Activated CD8-positive, alpha-beta memory T cell treated with anti-CD3 and anti-CD28 coated beads, Interleukin-2, amount 50 U/mL, for 1 hour (primary cell): ENCODE results near the gene PDZD7.

Experiments used
- DNase-seq: peaks from one replicate; pipeline ENCODE4 v3.0.0-alpha.2; 2020; ENCODE audit errors: extremely low read depth

The PDZD7 gene

DNA sequence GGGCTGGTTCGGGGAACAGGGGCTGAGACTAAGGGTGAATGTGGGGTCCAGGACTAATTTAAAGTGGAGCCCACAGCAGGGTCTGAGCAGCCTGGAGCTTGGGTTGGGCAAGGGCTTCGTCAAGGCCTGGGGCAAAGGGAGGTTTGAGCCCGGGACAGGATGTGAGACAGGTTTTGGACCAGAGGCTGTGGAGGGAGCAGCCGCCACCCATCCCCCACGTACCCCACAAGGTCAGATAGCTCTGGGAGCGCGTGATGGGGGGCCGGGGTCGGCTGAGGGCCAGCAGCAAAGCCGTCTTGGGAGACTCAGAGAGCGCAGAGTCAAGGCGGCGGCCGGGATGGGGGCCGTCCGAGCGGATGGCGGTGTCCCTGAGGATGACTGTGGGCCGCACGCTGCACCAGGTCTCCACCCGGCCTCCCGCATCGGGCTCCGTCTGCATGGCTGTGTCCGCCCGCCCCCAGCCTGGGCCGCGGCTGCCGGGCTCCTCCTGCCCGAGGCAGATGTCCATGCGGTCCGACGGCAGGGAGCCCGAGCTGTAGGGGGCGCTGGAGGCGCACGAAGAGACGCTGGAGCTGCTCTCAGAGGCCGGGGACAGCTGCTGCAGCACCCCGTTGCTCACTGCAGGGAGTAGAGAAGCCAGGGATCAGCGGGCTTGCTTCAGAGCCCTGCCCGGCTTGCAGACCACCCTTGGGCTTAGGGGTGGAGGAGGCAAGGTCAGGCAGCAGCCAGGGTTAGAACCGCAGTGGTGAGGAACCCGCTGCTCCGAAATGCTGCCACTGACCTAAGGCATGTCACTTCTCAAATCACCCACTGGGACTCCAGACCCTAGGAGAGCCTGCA, 12.1 kb downstream of the PDZD7 start:
- peak; percentile 36 for DNase-seq

DNA sequence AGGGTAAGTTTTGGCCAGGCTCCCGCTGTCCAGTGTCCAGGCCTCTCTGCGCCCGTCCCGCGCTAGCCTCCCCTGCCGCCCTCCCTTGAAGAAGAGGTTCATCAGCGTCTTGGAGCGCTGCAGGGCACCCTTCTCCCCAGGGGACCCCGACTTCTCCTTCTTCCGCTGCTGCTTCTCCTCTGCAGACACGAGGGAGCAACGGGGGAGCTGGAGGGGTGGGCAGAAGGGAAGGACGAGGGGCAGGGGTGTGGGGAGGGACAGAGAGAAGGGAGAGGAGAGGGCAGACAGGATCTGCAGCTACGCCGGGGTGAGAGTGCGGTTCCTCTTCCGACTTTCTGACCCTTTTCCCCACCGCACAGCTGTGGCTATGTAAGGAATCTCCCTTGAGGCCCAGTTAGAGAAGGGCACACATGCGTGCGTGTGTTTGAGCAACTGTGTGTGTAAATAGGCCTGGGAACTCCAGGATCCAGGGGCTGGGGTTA, 12.8 kb downstream of the PDZD7 start:
- no peak for DNase-seq

DNA sequence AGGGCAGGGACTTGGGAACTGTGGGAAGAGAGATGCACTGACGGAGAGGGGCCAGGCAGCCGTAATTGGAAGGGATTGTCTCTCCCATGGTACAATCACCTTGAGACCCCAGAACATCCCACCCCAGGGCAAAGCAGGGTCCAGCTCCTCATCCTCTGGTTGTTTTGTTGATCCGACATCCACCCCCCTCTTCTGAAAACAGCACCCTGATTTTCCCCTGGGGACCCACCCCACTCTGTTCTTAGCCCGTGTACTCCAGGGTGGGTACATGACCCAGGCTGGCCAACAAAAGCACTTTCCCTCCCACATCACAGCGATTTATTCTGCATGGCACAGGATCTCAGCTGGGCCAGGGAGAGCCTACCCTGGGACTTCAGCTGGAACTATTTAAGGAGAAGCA, 14.1 kb downstream of the PDZD7 start:
- no peak for DNase-seq

DNA sequence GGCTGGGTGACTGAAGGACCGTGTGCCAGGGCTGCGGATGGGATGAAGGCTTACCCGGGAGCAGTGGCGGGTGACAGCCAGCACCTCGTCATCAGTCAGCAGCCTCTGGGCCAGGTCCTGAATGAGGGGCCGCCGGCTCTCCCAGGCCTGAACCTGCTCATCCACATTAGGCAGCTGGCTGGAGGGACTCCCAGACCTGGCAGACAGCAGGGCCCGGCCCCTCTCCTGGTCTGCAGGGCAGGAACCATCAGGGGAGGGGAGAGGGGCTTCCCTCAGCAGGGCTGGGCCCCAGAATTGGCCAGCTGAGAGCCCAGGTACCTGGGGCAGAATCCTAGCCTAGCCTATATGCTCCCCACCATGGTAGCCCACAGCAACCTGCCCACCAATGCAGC, 15.4 kb downstream of the PDZD7 start:
- no peak for DNase-seq

DNA sequence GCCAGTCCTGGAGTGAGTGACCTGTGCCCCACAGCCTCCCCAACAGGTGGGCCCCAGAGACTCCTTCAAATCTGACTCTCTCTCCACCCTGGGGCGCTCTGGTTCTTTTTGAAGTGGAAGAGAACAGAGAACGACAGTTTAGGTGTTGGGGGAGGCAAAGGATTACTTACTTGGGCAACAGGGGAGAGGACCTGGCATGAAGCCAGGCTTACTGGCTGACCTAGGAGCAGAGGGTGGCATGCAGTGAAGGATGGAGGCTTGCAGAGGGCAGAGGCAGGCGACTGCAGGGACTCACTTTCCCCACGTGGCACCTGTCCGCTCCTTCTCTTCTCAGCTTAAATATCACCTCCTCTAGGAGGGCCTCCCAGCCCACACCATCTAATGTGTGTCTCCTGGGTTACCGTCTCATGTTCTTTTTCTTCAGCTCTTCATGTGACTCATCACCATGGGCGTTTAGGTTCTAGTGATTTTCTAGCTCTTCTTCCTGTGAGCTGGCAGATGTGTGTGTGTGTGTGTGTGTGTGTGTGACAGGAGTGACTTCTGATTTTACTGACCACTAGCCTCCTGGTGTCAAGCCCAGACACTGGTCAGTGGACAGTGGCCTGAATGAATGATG, 15.9 kb downstream of the PDZD7 start:
- no peak for DNase-seq

DNA sequence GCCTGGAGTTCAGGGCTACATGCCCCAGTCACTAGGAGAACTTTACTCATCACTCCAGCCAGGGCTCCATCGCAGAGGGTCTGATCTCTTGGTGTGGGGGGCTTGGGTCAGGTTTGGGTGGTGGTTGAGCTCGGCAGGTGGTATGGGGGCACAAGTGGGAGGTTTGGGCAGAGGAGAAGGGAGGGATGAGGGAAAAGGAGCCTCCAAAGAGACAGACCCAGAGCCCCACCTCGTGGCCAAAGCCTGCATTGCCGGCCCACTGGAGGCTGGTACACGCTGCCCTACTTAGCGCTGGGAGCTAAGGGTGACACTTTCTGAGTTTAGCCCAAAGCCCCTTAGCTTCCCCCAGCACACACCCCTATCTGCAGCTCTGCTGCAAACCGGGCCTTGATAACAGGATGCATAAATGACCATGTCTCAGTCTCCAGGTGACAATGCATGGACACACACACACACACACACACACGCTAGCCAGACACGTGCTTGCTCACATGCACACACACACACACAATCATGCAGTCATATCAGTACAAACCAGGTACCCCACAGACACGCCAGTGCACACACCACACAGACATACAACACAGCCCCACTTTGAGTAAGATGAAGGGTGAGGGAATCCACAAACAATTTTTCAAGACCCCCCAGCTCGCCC, 16.6 kb downstream of the PDZD7 start:
- no peak for DNase-seq

DNA sequence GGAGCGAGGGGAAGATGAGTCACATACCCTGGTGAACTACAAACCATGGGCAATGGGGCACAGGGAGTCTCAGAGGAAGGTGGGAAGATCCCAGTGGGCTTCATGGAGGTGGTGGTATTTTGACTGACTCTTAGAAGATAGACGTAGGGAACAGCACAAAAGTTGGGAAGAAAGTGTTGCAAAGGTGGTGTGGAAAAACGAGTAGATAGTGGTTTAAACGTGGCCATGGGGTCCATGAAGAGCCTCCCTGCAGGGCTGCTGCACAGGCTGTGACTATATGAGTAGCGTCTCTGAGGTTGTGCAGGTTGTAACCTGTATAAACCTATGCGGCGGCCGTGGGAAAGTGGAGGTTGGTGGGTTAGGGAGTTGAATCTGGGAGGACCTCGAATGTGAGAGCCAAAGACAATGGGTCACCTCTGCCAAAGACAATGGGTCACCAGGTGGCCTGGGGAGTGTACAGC, 17.5 kb downstream of the PDZD7 start:
- DNase-seq = no peak

DNA sequence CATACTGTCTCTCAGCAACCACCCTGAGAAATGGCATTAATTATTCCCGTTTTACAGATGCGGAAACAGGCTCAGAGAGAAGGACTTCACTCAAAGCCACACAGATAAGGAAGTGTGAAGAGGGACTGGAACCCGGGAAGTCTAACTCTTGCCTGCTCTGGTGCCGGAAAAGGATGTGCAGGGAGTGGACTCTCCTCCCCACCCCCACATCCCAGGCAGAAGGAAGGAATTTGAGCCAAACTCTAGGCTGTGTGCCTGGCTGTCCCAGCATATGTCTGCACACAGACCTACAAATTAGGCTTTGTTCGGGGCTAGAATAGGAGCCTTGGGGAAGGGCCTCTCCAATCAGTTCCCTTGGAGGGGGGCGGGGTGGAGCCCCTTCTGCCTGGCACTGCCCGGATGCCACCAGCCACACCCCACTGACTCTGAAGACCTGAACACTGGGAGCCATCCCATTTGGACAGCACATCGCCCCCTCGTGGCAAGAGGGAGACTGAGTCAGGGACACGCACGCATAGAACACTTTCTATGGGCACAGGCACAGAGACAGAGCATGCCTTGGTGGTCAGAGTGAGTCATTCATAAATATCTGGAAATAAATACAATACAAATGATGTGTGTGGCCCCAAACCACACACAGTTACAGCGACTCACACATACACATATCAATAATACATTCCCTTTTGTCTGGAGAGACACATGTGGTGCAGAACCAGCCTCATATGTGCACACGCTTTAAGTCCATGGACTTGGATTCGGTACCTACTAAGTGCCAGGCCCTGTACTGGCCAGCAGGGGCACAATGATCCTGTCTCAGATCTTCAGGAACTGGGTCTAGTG, 18.2 kb downstream of the PDZD7 start:
- peak; percentile 53 for DNase-seq

DNA sequence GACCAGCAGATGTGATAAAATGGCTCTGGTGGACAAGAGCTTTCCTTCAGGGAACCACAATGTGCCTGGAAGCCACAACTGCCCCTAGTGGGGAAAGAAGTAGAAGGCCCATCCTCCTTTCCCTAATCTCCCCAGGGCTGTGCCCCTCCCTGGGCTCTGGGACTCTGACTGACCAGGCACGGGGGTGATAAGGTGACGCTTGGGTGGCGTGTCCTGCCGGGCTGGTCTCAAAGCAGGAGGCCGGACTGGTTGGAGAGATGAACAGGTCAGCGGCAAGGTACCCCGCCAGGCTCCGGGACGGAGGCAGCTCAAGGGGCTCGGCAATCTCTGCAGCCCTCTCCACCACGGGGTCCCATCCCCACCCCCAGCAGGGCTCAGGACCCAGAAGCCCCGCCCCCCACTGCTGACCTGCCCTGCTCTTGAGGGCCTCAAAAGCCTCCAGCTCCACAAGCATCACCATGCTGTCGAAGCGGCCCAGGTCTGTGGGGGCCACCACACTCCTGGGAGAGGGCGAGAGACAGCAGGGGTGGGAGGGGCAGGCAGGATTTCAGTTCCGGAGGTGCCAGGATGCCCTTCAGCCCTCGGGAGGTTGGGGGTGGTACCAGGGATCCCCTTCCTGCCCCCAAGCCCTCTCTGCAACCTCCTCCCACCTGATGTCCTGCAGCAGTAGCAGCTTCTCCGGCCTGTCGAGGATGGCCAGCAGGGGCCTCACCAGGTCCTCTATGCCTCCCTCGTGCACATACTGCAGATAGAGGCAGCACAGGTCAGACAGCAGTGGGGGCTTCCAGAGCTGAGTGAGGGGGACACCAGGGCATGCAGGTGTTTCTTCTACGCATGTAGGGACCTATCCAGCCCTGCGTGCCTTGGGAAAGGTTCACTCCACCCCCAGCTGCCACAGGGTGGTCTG, 19.2 kb downstream of the PDZD7 start:
- no peak for DNase-seq

DNA sequence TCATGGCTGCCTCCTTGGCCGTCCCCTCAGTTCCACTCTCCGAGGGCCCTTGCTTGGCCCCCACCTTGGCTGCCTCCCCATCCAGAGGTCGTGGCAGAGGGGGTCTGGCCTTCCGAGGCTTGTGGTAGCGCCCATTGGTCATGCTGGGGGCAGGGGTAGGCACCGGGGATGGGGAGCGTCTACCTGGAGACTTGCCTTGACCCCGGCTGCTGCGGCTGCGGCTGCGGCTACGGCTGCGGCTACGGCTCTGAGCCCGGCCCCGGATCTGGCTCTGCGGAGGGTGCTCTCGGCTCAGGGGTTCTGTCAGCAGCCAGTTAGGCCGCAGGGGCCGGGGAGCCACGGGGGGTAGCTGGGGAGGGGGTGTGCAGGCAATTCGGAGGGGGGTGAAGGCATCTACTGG, 20.6 kb downstream of the PDZD7 start:
- DNase-seq = no peak

DNA sequence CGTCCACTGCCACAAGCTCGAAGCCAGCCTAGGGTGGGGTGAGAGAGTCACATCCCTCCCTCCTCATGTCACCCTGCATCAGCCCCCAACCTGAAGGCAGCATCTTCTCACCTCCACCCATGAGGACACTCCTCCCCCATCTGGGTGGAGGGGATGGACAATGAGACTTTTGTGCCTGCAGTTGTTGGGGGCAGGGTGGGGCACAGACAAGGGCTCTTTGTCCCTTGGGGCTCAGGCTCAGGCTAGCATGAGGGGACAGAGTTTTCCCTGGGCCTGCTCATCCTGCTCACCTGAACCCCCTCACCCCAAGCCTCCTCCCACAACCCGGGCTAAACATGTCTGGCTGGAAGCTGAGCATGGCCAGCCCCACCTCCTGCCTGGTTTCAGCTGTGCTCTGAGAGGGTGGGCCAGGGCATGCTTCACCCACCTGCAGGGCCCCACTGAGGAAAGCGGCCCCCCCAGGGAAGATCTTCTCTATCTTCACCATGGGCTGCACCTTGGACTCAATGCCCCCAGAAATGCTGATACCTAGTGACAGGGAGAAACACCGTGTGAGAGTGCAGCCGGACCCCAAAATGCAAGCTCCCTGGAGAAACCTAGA, 22.0 kb downstream of the PDZD7 start:
- DNase-seq = no peak

DNA sequence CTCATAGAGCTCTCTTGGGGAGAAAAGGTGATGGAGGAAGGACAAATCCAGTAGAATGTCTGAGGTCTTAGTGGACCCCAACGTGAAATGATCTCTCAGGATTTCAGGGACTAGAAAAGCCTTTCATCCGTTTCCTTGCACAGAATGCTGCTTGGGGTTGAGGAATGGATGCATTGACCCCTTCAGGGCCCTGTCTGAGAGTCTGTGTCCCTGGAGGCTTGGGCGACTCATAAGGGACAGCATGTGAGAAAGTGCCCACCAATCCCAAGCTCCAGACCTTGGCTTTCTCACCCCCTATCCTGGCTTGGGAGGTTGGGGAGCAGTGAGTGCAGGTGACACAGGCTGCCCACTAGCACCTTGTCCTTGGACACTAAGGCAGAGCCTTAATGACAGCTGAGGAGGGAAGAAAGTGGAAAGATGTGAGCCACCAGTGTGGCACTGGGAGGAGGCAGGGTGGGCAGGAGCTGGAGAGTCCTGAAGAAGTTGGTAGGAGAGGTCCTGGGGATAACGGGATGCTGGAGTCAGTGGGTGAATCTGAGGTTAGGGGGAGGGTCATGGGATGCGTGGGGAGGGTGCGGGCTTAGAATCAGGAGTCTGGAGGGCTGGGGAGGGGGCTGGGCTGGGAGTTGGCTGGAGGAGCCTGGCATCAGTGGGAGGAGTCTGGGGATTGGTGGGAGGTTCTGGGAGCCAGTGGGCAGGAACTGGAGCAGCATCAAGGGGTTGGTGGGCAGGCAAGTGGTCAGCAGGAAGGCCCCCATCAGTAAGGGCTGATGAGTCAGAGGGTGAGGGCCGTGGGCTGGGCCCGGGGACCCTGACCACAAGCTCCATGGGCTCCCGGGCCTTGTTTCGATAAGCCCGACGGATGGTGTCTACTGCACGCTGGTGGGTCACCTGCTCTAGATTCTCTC, 22.8 kb downstream of the PDZD7 start:
- DNase-seq = no peak

DNA sequence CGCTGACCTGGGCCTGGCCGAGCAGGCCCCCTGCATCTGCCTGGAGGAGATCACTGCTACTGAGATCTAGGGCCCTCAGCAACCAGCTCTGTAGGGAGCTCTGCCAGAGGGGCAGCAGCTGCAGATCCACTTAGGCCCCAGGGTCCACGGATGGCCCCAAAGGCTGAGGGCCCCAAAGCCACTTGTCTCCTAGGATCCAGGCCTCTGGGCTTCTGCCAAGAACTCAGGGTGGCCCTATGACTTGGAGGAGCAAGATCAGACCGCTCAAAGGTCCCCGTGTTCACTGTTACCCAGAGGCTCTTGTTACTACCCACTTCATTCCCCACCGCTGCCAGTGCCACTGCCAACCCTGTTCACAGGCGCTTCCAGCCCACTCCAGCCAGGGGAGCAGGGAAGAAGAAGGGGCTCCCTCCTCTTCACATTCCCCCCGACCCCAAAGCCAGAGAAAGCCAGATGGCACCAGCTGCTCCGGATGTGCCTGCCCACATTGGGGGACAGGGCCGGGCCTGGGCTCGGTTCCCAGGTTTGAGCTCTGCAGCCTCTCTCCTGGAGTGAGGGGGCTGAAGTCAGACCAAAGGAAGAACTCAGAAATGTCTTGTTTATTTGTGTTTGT, 23.7 kb downstream of the PDZD7 start:
- no peak for DNase-seq

DNA sequence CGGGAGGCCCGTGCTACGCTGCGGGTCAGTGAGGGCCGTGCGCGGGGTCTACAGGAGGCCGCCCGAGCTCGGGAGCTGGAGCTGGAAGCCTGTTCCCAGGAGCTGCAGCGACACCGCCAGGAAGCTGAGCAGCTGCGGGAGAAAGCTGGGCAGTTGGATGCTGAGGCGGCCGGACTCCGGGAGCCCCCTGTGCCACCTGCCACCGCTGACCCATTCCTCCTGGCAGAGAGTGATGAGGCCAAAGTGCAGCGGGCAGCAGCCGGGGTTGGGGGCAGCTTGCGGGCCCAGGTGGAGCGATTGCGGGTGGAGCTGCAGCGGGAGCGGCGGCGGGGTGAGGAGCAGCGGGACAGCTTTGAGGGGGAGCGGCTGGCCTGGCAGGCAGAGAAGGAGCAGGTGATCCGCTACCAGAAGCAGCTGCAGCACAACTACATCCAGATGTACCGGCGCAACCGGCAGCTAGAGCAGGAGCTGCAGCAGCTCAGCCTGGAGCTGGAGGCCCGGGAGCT, 24.3 kb downstream of the PDZD7 start:
- DNase-seq = no peak

DNA sequence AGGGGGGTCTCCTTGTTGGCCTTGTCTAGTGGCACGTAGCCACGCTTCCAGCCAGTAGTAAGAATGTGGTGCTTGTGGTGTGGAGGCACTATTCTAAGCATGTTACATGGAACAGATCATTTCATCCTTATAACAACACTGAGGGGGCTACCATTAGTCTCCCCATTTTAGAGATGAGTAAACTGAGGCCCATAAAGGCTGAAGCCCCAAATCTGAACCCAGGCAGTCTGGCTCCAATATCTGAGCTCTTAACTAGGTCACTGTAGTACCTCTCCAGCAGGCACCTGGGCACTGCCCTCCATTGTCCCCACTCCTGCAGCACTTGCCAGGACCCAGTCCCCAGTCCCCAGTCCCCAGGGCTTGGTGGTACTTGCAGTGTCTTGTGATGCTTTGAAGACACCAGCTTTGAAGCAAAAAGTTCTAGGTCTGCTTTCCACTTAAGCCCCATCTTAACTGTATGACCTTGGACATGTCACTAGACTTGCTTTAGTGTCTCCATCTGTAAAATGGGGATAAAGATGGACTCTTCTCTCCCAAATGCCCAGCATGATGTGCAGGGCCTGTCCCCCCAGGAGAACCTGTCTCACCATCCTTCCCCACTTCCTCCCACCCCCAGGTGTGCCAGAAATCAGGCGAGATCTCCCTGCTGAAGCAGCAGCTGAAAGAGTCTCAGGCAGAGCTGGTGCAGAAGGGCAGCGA, 24.9 kb downstream of the PDZD7 start:
- no peak for DNase-seq

DNA sequence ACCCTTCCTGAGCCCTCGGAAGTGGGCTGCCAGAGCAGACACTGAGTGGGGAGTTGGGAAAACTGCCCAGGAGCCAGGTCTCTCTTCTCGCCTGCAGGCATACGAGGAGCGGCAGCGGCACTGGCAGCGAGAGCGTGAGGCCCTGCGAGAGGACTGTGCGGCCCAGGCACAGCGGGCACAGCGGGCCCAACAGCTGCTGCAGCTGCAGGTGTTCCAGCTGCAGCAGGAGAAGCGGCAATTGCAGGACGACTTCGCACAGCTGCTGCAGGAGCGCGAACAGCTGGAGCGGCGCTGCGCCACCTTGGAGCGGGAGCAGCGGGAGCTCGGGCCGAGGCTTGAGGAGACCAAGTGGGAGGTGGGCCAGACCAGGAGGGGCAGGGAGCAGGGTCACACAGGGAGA, 25.6 kb downstream of the PDZD7 start:
- no peak for DNase-seq

DNA sequence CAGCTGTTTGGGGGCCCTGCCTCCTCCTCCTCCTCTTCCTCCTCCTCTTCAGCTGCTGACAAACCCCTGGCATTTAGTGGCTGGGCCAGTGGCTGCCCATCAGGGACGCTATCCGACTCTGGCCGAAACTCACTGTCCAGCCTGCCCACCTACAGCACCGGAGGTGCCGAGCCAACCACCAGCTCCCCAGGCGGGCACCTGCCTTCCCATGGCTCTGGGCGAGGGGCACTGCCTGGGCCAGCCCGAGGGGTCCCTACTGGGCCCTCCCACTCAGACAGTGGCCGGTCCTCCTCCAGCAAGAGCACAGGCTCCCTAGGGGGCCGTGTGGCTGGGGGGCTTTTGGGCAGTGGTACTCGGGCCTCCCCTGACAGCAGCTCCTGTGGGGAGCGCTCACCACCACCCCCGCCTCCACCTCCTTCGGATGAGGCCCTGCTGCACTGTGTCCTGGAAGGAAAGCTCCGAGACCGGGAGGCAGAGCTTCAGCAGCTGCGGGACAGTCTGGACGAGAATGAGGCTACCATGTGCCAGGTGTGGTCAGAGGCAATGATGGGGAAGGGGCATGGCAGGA, 27.2 kb downstream of the PDZD7 start:
- no peak for DNase-seq

DNA sequence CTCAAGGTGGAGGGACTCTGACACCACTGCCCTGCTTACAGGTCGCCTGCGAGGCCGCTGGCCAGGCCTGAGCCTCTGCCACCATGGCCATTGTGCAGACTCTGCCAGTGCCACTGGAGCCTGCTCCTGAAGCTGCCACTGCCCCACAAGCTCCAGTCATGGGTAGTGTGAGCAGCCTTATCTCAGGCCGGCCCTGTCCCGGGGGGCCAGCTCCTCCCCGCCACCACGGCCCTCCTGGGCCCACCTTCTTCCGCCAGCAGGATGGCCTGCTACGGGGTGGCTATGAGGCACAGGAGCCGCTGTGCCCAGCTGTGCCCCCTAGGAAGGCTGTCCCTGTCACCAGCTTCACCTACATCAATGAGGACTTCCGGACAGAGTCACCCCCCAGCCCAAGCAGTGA, 28.5 kb downstream of the PDZD7 start:
- DNase-seq = no peak
